ENCODE measurements around the gene PIGW.
A peak's percentile ranks its signal among the peaks of the same experiment; 100 is the strongest.

The PIGW gene

GRCh38 chr17:36523113-36523512 lies 11.7 kb upstream of the PIGW start:
- Mint-ChIP-seq H3K36me3 (peaks cover 37% of the 10 kb centered on the region), H3K4me1 (peaks cover 6% of the 10 kb centered on the region), H3K9me3 (peaks cover 1% of the 10 kb centered on the region), H3K27ac (no peak overlapping the region), H3K27me3 (no peaks in the 10 kb centered on the region), H3K4me3 (no peak overlapping the region)
- no peak for ATAC-seq (ENCODE audit: low read depth)
- DNase-seq (ENCODE audit: low spot score in 2 of 2) = no peak

GRCh38 chr17:36524428-36524876 lies 10.3 kb upstream of the PIGW start:
- H3K4me3 Mint-ChIP-seq = no peak overlapping the region
- H3K27ac Mint-ChIP-seq = no peak overlapping the region
- peaks cover 39% of the 10 kb centered on the region for H3K36me3 Mint-ChIP-seq
- H3K9me3 Mint-ChIP-seq = peaks cover 1% of the 10 kb centered on the region
- no peaks in the 10 kb centered on the region for H3K27me3 Mint-ChIP-seq
- peaks cover 4% of the 10 kb centered on the region for H3K4me1 Mint-ChIP-seq
- no peak for ATAC-seq (ENCODE audit: low read depth)
- no peak for DNase-seq (ENCODE audit: low spot score in 2 of 2)

GRCh38 chr17:36525113-36525512 lies 9.7 kb upstream of the PIGW start:
- no peaks in the 10 kb centered on the region for H3K27me3 Mint-ChIP-seq
- no peak overlapping the region for H3K4me3 Mint-ChIP-seq
- peaks cover 4% of the 10 kb centered on the region for H3K4me1 Mint-ChIP-seq
- no peak overlapping the region for H3K27ac Mint-ChIP-seq
- ATAC-seq (ENCODE audit: low read depth) (no peak), DNase-seq (ENCODE audit: low spot score in 2 of 2) (no peak)
- peaks cover 1% of the 10 kb centered on the region for H3K9me3 Mint-ChIP-seq
- H3K36me3 Mint-ChIP-seq = peaks cover 37% of the 10 kb centered on the region

GRCh38 chr17:36525888-36526287 lies 8.9 kb upstream of the PIGW start:
- peaks cover 33% of the 10 kb centered on the region for H3K36me3 Mint-ChIP-seq

GRCh38 chr17:36527621-36528250 lies 7.1 kb upstream of the PIGW start:
- H3K27me3 Mint-ChIP-seq = no peaks in the 10 kb centered on the region
- ATAC-seq (ENCODE audit: low read depth) (no peak), DNase-seq (ENCODE audit: low spot score in 2 of 2) (peak in 1 of 2 donors; percentile 6)
- H3K4me1 Mint-ChIP-seq = peaks cover 8% of the 10 kb centered on the region
- H3K27ac Mint-ChIP-seq = no peak overlapping the region
- no peaks in the 10 kb centered on the region for H3K9me3 Mint-ChIP-seq
- H3K4me3 Mint-ChIP-seq = no peak overlapping the region
- H3K36me3 Mint-ChIP-seq = peaks cover 35% of the 10 kb centered on the region

More at GRCh38 chr17:36525888-36526287, 8.9 kb upstream of the PIGW start:
- Mint-ChIP-seq H3K9me3 (no peaks in the 10 kb centered on the region), H3K27me3 (no peaks in the 10 kb centered on the region), H3K4me1 (peaks cover 4% of the 10 kb centered on the region), H3K4me3 (no peak overlapping the region), H3K27ac (no peak overlapping the region)
- no peak for ATAC-seq (ENCODE audit: low read depth)
- no peak for DNase-seq (ENCODE audit: low spot score in 2 of 2)

GRCh38 chr17:36529121-36529520 lies 5.7 kb upstream of the PIGW start:
- Mint-ChIP-seq H3K27me3 (no peaks in the 10 kb centered on the region), H3K27ac (no peak overlapping the region), H3K9me3 (no peaks in the 10 kb centered on the region), H3K4me3 (no peak overlapping the region), H3K4me1 (peaks cover 11% of the 10 kb centered on the region), H3K36me3 (peaks cover 30% of the 10 kb centered on the region)
- ATAC-seq (ENCODE audit: low read depth) = no peak
- DNase-seq (ENCODE audit: low spot score in 2 of 2) = no peak

GRCh38 chr17:36532435-36532975 lies 2.3 kb upstream of the PIGW start:
- H3K4me3 Mint-ChIP-seq = peak overlapping the region; percentile 38
- H3K27me3 Mint-ChIP-seq = no peaks in the 10 kb centered on the region
- H3K4me1 Mint-ChIP-seq = peaks cover 14% of the 10 kb centered on the region
- no peaks in the 10 kb centered on the region for H3K9me3 Mint-ChIP-seq
- ATAC-seq (ENCODE audit: low read depth) (no peak), DNase-seq (ENCODE audit: low spot score in 2 of 2) (no peak)
- H3K36me3 Mint-ChIP-seq = peaks cover 11% of the 10 kb centered on the region
- H3K27ac Mint-ChIP-seq = no peak overlapping the region

GRCh38 chr17:36533935-36534839 lies 600 bp upstream of the PIGW start:
- Mint-ChIP-seq H3K4me3 (peak overlapping the region; percentile 92), H3K4me1 (peaks cover 14% of the 10 kb centered on the region), H3K27me3 (no peaks in the 10 kb centered on the region), H3K27ac (peak overlapping the region; percentile 98), H3K9me3 (no peaks in the 10 kb centered on the region), H3K36me3 (peaks cover 5% of the 10 kb centered on the region)
- peak in 1 of 2 donors; percentile 49 for DNase-seq (ENCODE audit: low spot score in 2 of 2)
- ATAC-seq (ENCODE audit: low read depth) = peak; percentile 27

GRCh38 chr17:36535669-36536081 lies 888 bp downstream of the PIGW start:
- Mint-ChIP-seq H3K36me3 (peaks cover 7% of the 10 kb centered on the region), H3K27ac (peak overlapping the region; percentile 98), H3K4me1 (peaks cover 14% of the 10 kb centered on the region), H3K4me3 (peak overlapping the region; percentile 92), H3K27me3 (no peaks in the 10 kb centered on the region), H3K9me3 (no peaks in the 10 kb centered on the region)
- ATAC-seq (ENCODE audit: low read depth) (no peak), DNase-seq (ENCODE audit: low spot score in 2 of 2) (no peak)

GRCh38 chr17:36540696-36541095 lies 5.9 kb downstream of the PIGW start:
- Mint-ChIP-seq H3K4me1 (peaks cover 10% of the 10 kb centered on the region), H3K4me3 (no peak overlapping the region), H3K27me3 (no peaks in the 10 kb centered on the region), H3K36me3 (peaks cover 5% of the 10 kb centered on the region), H3K9me3 (no peaks in the 10 kb centered on the region), H3K27ac (no peak overlapping the region)
- ATAC-seq (ENCODE audit: low read depth) (no peak), DNase-seq (ENCODE audit: low spot score in 2 of 2) (no peak)

GRCh38 chr17:36542755-36543154 lies 8.0 kb downstream of the PIGW start:
- H3K4me1 Mint-ChIP-seq = peaks cover 10% of the 10 kb centered on the region
- ATAC-seq (ENCODE audit: low read depth) (no peak), DNase-seq (ENCODE audit: low spot score in 2 of 2) (no peak)
- H3K27me3 Mint-ChIP-seq = no peaks in the 10 kb centered on the region
- H3K4me3 Mint-ChIP-seq = no peak overlapping the region
- no peaks in the 10 kb centered on the region for H3K9me3 Mint-ChIP-seq
- H3K27ac Mint-ChIP-seq = no peak overlapping the region
- H3K36me3 Mint-ChIP-seq = peaks cover 3% of the 10 kb centered on the region

- peaks cover 3% of the 10 kb centered on the region for H3K36me3 Mint-ChIP-seq
- peak overlapping the region; percentile 94 for H3K4me3 Mint-ChIP-seq
These were observed 9.2 kb downstream of the PIGW start for GRCh38 chr17:36544044-36544306.

GRCh38 chr17:36544307-36545076 lies 9.7 kb downstream of the PIGW start, which contains the start of gene GGNBP2:
Gene GGNBP2, plus strand, starts transcription at chr17:36544919. Its CDS starts 806 bp downstream, at chr17:36545725.
- Mint-ChIP-seq H3K4me3 (peak within 1 kb of the TSS; percentile 94), H3K36me3 (peaks cover 3% of the 10 kb centered on the region), H3K27ac (peak within 1 kb of the TSS; percentile 100), H3K9me3 (no peaks in the 10 kb centered on the region), H3K4me1 (peaks cover 16% of the 10 kb centered on the region), H3K27me3 (no peaks in the 10 kb centered on the region)
- ATAC-seq (ENCODE audit: low read depth) = peak; percentile 59
- DNase-seq (ENCODE audit: low spot score in 2 of 2) = peak; percentile 90

More at GRCh38 chr17:36544044-36544306, 9.2 kb downstream of the PIGW start:
- peak overlapping the region; percentile 100 for H3K27ac Mint-ChIP-seq
- ATAC-seq (ENCODE audit: low read depth) = no peak
- peak in 1 of 2 donors; percentile 37 for DNase-seq (ENCODE audit: low spot score in 2 of 2)
- peaks cover 16% of the 10 kb centered on the region for H3K4me1 Mint-ChIP-seq
- H3K9me3 Mint-ChIP-seq = no peaks in the 10 kb centered on the region
- H3K27me3 Mint-ChIP-seq = no peaks in the 10 kb centered on the region
